ENCODE data around the gene RINL. TPM values are rescaled to one million over a fixed set of nuclear protein-coding genes. Genes with fewer than 3 reads are reported as not detected.
"Not testable (repeated sequence)": the region's sequence is repeated elsewhere in the genome, so short reads cannot be mapped to it uniquely, and the experiment has no call there.

RINL gene
- total RNA-seq, 1 donor from 2014 or later, result 73.4 TPM

DNA sequence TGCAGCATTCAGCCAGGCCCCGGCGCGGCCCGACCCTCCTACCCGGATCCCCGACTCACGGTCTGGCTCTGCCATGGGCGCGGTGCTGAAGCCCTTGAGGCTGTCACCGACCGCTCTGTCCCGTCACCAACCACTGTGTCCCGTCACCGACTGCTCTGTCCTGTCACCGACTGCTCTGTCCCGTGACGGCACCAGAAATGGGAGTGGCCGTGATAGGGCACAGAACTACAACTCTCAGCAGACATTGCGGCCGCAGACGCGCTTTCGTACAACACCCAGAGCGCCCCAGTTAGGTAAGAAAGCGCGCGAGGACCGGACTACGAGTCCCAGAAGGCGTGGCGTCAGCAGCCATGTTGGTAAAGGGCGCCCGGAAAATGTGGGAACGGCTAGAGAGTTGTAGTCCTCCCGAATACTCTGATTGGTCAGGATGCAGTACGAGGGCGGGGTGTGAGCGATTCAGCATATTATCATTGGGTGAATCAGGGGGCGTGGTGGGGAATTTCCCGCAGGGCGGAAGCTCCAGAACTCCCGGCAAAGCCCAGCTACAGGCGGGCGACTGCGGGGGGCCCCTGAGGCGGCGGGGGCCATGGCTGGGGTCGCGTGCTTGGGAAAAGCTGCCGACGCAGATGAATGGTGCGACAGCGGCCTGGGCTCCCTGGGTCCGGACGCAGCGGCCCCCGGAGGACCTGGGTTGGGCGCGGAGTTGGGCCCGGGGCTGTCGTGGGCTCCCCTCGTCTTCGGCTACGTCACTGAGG is 21.5 kb upstream of the RINL start, which contains the start of the genes NFKBIB and SIRT2:
Gene NFKBIB, plus strand, starts transcription at position 523 of the 755 bp plus-strand sequence. Its CDS starts 64 bp downstream, at position 587.
Gene SIRT2, minus strand, starts transcription at position 172 of the 755 bp plus-strand sequence. Its CDS starts 97 bp downstream, at position 75.
- Mint-ChIP-seq H3K36me3 (ENCODE audit: low read depth) (peaks cover 25% of the 10 kb centered on the region), H3K4me3 (ENCODE audit: low read depth) (peak within 1 kb of the TSS; percentile 90), H3K9me3 (no peaks in the 10 kb centered on the region), H3K4me1 (ENCODE audit: low read depth) (peaks cover 15% of the 10 kb centered on the region), H3K27me3 (ENCODE audit: low read depth) (no peaks in the 10 kb centered on the region), H3K27ac (peak within 1 kb of the TSS; percentile 85)
- peak; percentile 100 for DNase-seq (ENCODE audit: low spot score)
- intact Hi-C loops (cut with micrococcal nuclease), result loop anchor here (1.0 kb wide), 3 partner anchors 31 to 68 kb away; partner anchors contain the start of genes ECH1, MRPS12 and SARS2

- Mint-ChIP-seq H3K36me3 (ENCODE audit: low read depth) (peaks cover 19% of the 10 kb centered on the region), H3K27me3 (ENCODE audit: low read depth) (no peaks in the 10 kb centered on the region), H3K4me3 (ENCODE audit: low read depth) (peak overlapping the region; percentile 90), H3K27ac (peak overlapping the region; percentile 85), H3K4me1 (ENCODE audit: low read depth) (peaks cover 13% of the 10 kb centered on the region), H3K9me3 (no peaks in the 10 kb centered on the region)
- no peak for DNase-seq (ENCODE audit: low spot score)
- intact Hi-C loops (cut with micrococcal nuclease), result loop anchor here (1.0 kb wide), 3 partner anchors 31 to 68 kb away; partner anchors contain the start of genes ECH1, MRPS12 and SARS2
Measured at GRCh38 chr19:38898788-38899446, 20.8 kb upstream of the RINL start.

- H3K36me3 Mint-ChIP-seq (ENCODE audit: low read depth), result no peaks in the 10 kb centered on the region
- H3K4me3 Mint-ChIP-seq (ENCODE audit: low read depth), result no peak overlapping the region
- intact Hi-C loops (cut with micrococcal nuclease), result no loop called here
- no peak overlapping the region for H3K27ac Mint-ChIP-seq
- peaks cover 9% of the 10 kb centered on the region for H3K4me1 Mint-ChIP-seq (ENCODE audit: low read depth)
- no peaks in the 10 kb centered on the region for H3K9me3 Mint-ChIP-seq
- DNase-seq (ENCODE audit: low spot score), result no peak
- H3K27me3 Mint-ChIP-seq (ENCODE audit: low read depth), result no peaks in the 10 kb centered on the region
Measured at GRCh38 chr19:38894968-38895367, 16.9 kb upstream of the RINL start.

GRCh38 chr19:38893341-38893771 is 15.3 kb upstream of the RINL start:
- Mint-ChIP-seq H3K36me3 (ENCODE audit: low read depth) (peaks cover 4% of the 10 kb centered on the region), H3K27me3 (ENCODE audit: low read depth) (no peaks in the 10 kb centered on the region), H3K4me3 (ENCODE audit: low read depth) (no peak overlapping the region), H3K27ac (no peak overlapping the region), H3K4me1 (ENCODE audit: low read depth) (peaks cover 3% of the 10 kb centered on the region), H3K9me3 (no peaks in the 10 kb centered on the region)
- no peak for DNase-seq (ENCODE audit: low spot score)
- intact Hi-C loops (cut with micrococcal nuclease), result no loop called here

DNA sequence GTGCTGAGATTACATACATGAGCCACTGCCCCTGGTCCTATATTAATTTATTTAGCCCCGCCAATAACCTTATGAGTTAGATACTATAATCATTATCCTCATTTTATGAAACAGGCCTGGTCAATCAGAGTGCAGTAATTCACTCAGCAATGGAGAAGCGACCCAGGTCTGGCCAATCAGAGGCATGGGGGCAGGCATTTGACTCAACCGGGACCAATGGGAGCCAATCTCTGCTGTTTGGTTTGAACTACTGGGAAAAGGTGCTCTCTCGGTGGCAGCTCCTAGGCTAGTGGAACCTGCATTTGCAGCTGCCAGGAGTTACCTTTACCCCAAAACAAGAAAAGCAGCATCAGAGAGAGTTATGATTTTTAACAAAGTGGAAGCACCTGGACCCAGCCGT is 14.8 kb upstream of the RINL start:
- Mint-ChIP-seq H3K9me3 (no peaks in the 10 kb centered on the region), H3K4me3 (ENCODE audit: low read depth) (no peak overlapping the region), H3K36me3 (ENCODE audit: low read depth) (peaks cover 4% of the 10 kb centered on the region), H3K4me1 (ENCODE audit: low read depth) (no peaks in the 10 kb centered on the region), H3K27ac (no peak overlapping the region), H3K27me3 (ENCODE audit: low read depth) (no peaks in the 10 kb centered on the region)
- intact Hi-C loops (cut with micrococcal nuclease), result no loop called here
- DNase-seq (ENCODE audit: low spot score), result no peak

DNA sequence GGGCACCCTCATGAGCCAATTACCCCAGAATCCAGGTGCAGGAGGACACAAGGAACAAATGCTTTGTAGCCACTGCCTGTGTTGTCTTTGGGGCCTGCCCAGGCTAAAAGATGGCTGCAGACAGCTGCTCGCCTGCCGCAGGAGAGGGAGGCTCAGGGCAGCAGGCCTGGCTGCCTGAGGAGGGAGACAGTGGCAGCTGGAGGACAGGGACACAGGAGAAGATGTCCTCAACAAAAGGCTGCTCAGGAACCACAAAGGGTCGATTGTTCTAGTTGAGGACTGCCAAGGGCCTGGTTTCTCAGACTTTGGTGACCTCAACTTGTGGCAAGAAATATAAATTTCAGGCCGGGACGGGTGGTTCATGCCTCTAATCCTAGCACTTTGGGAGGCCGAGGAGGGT is 13.7 kb upstream of the RINL start:
- Mint-ChIP-seq H3K9me3 (no peaks in the 10 kb centered on the region), H3K27me3 (ENCODE audit: low read depth) (no peaks in the 10 kb centered on the region), H3K4me3 (ENCODE audit: low read depth) (no peak overlapping the region), H3K27ac (no peak overlapping the region), H3K36me3 (ENCODE audit: low read depth) (peaks cover 4% of the 10 kb centered on the region), H3K4me1 (ENCODE audit: low read depth) (no peaks in the 10 kb centered on the region)
- intact Hi-C loops (cut with micrococcal nuclease), result no loop called here
- no peak for DNase-seq (ENCODE audit: low spot score)

- no peak overlapping the region for H3K4me3 Mint-ChIP-seq (ENCODE audit: low read depth)
- H3K9me3 Mint-ChIP-seq, result no peaks in the 10 kb centered on the region
- H3K27me3 Mint-ChIP-seq (ENCODE audit: low read depth), result no peaks in the 10 kb centered on the region
- H3K4me1 Mint-ChIP-seq (ENCODE audit: low read depth), result no peaks in the 10 kb centered on the region
- no peak overlapping the region for H3K27ac Mint-ChIP-seq
- intact Hi-C loops (cut with micrococcal nuclease), result no loop called here
- peaks cover 4% of the 10 kb centered on the region for H3K36me3 Mint-ChIP-seq (ENCODE audit: low read depth)
- no peak for DNase-seq (ENCODE audit: low spot score)
Measured at GRCh38 chr19:38890686-38891085, 12.6 kb upstream of the RINL start.

DNA sequence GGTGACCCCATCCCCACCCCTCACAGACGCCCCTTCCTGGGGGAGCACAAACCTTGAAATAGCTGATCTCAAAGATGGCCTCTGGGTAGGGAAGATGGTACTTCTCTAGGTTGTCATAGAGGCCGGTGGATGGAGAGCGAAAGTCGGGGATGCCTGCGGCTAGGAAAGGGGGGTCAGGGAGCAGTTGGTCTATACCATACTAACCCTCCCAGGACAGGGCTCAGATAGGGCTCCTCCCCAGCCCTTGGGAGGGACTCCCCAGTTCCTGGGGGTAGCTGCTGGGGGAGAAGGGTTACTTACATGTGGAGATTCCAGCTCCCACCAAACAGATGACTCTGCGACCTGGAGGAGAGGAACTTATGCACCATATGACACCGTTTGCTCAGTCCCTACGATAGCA is 11.7 kb upstream of the RINL start:
- no peak for DNase-seq (ENCODE audit: low spot score)
- intact Hi-C loops (cut with micrococcal nuclease), result no loop called here
- no peaks in the 10 kb centered on the region for H3K4me1 Mint-ChIP-seq (ENCODE audit: low read depth)
- no peak overlapping the region for H3K4me3 Mint-ChIP-seq (ENCODE audit: low read depth)
- no peaks in the 10 kb centered on the region for H3K27me3 Mint-ChIP-seq (ENCODE audit: low read depth)
- H3K36me3 Mint-ChIP-seq (ENCODE audit: low read depth), result peaks cover 4% of the 10 kb centered on the region
- no peaks in the 10 kb centered on the region for H3K9me3 Mint-ChIP-seq
- no peak overlapping the region for H3K27ac Mint-ChIP-seq

- H3K36me3 Mint-ChIP-seq (ENCODE audit: low read depth), result peaks cover 4% of the 10 kb centered on the region
- H3K27ac Mint-ChIP-seq, result no peak overlapping the region
- no peaks in the 10 kb centered on the region for H3K9me3 Mint-ChIP-seq
- DNase-seq (ENCODE audit: low spot score), result no peak
- intact Hi-C loops (cut with micrococcal nuclease), result no loop called here
- no peaks in the 10 kb centered on the region for H3K27me3 Mint-ChIP-seq (ENCODE audit: low read depth)
- no peaks in the 10 kb centered on the region for H3K4me1 Mint-ChIP-seq (ENCODE audit: low read depth)
- no peak overlapping the region for H3K4me3 Mint-ChIP-seq (ENCODE audit: low read depth)
Measured at GRCh38 chr19:38888876-38889275, 10.8 kb upstream of the RINL start.

- H3K4me3 Mint-ChIP-seq (ENCODE audit: low read depth); H3K4me1 Mint-ChIP-seq (ENCODE audit: low read depth); H3K9me3 Mint-ChIP-seq; intact Hi-C loops (cut with micrococcal nuclease); H3K27me3 Mint-ChIP-seq (ENCODE audit: low read depth); H3K27ac Mint-ChIP-seq; DNase-seq (ENCODE audit: low spot score): not testable (repeated sequence)
- peaks cover 11% of the 10 kb centered on the region for H3K36me3 Mint-ChIP-seq (ENCODE audit: low read depth)
Measured at GRCh38 chr19:38884691-38885090, 6.6 kb upstream of the RINL start.

GRCh38 chr19:38883286-38883685 is 5.2 kb upstream of the RINL start:
- no peaks in the 10 kb centered on the region for H3K9me3 Mint-ChIP-seq
- no peak for DNase-seq (ENCODE audit: low spot score)
- intact Hi-C loops (cut with micrococcal nuclease), result no loop called here
- H3K27ac Mint-ChIP-seq, result peak overlapping the region; percentile 9
- no peak overlapping the region for H3K4me3 Mint-ChIP-seq (ENCODE audit: low read depth)
- H3K4me1 Mint-ChIP-seq (ENCODE audit: low read depth), result peaks cover 5% of the 10 kb centered on the region
- peaks cover 7% of the 10 kb centered on the region for H3K36me3 Mint-ChIP-seq (ENCODE audit: low read depth)
- H3K27me3 Mint-ChIP-seq (ENCODE audit: low read depth), result no peaks in the 10 kb centered on the region

GRCh38 chr19:38880882-38881609 is 3.0 kb upstream of the RINL start:
- H3K36me3 Mint-ChIP-seq (ENCODE audit: low read depth), result peaks cover 14% of the 10 kb centered on the region
- no peaks in the 10 kb centered on the region for H3K27me3 Mint-ChIP-seq (ENCODE audit: low read depth)
- H3K9me3 Mint-ChIP-seq, result no peaks in the 10 kb centered on the region
- H3K27ac Mint-ChIP-seq, result peak overlapping the region; percentile 33
- peaks cover 18% of the 10 kb centered on the region for H3K4me1 Mint-ChIP-seq (ENCODE audit: low read depth)
- no peak overlapping the region for H3K4me3 Mint-ChIP-seq (ENCODE audit: low read depth)
- intact Hi-C loops (cut with micrococcal nuclease), result no loop called here
- no peak for DNase-seq (ENCODE audit: low spot score)
